ENCODE results near the gene BTLA.
"Not testable (repeated sequence)": the region's sequence is repeated elsewhere in the genome, so short reads cannot be mapped to it uniquely, and the experiment has no call there.

BTLA gene

DNA sequence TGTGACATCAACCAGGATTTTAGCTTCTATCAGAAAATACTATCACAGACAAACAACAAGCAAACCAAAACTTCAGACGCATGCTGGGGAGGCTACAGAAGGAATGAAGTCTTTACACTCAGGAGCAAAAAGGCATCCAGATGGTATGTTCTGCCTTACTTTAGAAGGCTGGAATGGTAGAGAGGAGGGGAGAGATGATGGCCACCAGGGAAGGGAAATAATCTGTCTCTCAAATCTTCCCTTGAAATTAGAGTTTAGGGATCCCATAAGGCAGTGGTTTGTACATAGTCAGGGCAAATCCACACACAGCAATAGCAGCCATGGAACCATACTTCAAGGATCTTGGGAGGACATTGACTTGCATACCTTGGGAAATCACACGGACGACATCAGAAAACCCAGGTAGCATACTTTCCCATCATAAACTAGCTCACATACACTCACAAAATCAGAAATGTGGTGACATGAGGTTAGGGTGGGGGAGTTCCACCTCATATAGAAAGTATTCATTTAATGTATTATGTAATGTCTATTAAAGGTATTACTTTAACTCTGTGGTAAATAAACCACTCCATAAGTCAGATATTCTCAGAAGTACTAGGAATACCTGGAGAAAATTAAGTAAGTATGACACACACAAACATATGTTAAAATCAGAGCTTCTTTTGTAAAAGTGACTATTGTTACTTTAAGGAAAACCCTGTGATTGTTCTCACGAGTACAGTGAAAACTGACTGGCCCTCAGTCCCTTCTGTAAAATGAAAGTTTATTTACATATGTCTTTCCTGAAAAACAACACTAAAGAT is 9.4 kb downstream of the BTLA start:
- DNase-seq: no peak

DNA sequence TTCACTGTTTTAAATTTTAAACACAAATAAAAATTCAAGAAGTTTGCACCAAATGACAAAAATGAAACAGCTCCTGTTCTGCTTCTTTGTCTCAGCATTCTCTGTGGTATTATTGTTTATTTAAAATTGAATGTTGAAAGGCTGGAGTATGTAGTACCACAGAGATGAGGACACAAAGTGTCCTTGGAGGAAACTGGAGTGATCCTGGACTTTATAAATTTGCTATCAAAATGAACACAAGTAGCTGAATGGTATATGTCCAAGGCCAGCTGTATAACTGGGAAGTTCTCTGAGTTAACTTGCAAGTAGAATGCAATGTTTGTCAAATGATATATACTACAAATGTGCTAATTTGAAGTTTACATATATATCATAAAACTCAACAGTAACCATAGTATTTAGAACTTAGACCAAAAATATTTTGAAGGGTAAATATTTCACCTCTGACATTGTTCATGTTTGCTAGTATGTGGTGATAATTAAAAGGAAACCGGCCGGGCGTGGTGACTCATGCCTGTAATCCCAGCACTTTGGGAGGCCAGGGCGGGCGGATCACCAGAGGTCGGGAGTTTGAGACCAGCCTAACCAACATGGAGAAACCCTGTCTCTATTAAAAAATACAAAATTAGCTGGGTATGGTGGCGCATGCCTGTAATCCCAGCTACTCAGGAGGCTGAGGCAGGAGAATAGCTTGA is 12.3 kb downstream of the BTLA start:
- DNase-seq: no peak

- DNase-seq: no peak
Measured at GRCh38 chr3:112484352-112484751, 14.9 kb downstream of the BTLA start.

DNA sequence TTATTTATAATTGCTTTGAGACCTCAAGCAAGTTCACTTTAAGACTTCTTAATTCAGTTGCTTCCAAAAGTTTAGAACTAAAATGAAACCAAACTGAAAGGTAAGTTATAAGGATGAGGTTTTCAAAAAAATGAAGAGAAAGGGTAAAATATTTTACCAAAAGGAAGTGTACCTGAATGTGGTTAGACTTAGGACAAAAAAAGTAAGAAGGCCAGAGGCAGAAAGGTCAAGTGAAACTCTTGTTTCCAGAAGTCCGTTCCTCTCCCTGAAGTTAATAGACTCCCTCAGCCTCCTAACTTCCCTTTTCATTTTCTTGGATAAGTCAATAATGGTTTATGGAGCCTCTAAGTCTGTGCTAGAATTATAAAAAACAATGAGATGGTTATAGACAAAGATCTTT is 16.6 kb downstream of the BTLA start:
- no peak for DNase-seq

- no peak for DNase-seq
Measured at GRCh38 chr3:112481302-112481721, 18.0 kb downstream of the BTLA start.

GRCh38 chr3:112477891-112478290 is 21.4 kb downstream of the BTLA start:
- DNase-seq: no peak

DNA sequence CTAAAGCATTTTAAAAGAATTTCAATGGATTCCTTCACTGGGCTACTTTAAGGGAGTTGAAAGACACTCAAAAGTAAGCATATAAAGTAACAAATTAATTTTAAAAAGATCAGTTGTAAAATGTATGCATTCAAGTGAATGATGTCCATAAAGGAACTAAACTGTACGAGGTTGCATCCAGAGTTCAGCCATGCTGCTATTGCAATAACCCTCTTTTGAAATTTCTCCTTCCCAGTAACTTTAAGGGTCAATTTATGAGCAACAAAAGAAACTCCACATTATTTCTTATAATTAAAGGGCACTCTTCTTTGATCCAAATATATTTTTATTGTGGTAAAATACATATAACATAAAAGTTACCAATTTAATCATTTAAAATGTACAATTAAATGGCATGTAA is 22.9 kb downstream of the BTLA start:
- no peak for DNase-seq

DNA sequence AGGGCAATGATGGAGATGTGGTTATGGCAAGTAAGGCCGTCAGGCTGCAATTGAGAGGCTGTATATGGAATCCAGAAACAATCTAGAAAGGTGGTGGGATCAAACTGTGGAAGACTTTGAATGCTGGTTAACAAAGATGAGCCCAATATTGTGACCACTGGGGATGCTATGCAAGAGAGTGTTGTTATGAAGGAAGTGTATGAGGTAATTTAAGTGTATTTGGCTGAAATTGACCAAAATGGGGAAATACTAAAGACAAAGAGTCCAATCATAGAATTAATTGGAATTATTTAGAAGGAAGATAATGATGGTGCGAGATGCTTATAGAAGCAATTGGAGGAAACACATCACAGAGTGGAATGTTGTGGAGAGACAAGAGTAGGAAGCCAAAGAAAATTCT is 24.5 kb downstream of the BTLA start:
- DNase-seq: no peak

DNA sequence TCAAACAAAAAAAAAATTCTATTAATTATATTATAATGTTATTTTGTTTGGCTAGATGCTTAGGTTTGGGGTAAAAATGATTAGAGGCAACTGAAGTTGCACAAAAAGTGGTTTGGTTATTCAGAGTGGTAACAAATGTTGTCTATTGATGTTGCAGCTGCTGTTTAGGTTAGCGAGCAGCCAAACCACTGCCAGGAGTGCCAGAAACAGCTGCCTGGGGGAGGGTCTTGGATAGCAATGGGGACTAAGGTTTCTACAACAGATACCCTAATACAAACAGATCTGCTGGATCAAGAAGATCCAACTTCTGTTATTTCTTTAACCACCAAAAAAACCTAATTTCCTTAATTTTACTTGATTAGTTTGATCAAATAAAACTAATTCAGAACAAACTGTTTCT is 26.6 kb downstream of the BTLA start:
- no peak for DNase-seq

GRCh38 chr3:112471596-112472325 is 27.5 kb downstream of the BTLA start:
- DNase-seq: no peak

DNA sequence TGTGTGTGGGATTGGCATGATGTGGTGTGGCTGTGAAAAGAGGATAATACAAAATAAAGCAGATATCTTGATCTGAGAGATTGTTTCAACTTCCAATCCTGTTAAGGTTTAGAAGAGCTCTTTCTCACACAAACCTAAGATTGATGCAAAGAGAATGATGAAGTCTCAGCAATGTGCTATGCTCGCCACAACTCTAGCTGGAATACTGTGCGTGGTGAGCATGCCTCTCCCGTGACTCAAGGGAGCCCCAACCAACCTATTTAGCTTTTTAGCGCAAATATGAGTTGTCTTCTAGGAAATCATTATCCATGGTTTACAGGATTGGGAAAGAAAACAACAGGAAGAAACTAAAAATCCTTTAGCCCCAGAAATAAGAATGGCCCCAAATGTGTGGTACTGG is 28.5 kb downstream of the BTLA start:
- no peak for DNase-seq

DNA sequence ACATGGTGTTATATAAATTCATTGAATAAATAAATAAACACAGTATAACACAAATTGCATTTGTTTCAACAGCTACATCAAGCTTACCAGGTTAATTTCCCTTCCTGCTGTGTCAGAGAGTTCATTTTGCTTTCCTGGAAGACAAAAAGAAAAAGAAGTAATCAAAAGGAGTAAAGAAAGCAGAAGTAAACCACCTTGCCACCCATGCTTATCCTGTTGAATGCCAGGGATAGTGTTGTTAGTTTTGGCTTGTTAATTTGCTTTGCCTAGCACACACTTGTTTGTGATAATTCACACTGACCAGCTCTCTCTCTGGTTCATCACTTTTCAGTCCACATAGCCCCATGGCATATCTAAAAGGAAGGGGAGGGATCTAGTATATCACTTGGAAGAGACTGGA is 29.6 kb downstream of the BTLA start:
- no peak for DNase-seq

GRCh38 chr3:112467539-112467938 is 31.7 kb downstream of the BTLA start:
- no peak for DNase-seq

- DNase-seq: no peak
Measured at GRCh38 chr3:112466020-112466419, 33.3 kb downstream of the BTLA start.

GRCh38 chr3:112464264-112464663 is 35.0 kb downstream of the BTLA start:
- DNase-seq: peak; percentile 34

- DNase-seq: no peak
Measured at GRCh38 chr3:112463250-112463649, 36.0 kb downstream of the BTLA start.

DNA sequence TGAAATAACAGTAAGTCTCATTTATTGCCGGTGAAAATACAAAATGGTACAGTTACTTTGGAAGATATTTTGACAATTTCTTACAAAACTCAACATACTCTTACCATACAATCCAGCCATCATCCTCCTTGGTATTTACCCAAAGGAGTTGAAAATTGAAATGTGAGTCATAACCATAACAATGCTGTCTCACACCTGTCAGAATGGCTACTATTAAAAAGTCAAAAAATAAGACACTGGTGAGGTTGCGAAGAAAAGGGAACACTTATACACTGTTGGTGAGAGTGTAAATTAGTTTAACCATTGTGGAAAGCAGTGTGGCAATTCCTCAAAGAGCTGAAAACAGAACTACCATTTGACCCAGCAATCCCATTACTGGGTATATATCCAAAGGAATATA is 37.5 kb downstream of the BTLA start:
- not testable (repeated sequence) for DNase-seq

GRCh38 chr3:112460519-112461195 is 38.6 kb downstream of the BTLA start:
- no peak for DNase-seq

GRCh38 chr3:112459750-112460149 is 39.5 kb downstream of the BTLA start:
- DNase-seq: no peak

DNA sequence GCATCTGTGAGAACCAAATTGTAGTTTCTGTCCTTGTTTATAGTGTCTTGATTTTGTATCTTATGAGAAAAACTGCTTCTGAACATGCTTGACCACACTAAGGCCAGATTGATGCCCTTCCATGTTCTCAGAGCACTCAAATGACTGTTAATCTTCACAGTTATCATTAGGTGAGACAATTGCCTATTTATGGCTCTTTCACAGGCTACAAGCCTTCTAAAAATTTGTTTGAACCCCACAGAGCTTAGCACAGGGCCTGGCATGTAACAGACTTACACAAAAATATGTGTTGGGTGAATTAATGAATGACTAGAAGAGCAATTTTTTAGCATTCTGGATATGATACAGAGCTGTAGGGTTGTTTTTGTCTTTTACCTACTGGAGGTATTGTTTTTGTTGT is 43.1 kb downstream of the BTLA start:
- DNase-seq: no peak

GRCh38 chr3:112448939-112449338 is 50.3 kb downstream of the BTLA start:
- DNase-seq: no peak

DNA sequence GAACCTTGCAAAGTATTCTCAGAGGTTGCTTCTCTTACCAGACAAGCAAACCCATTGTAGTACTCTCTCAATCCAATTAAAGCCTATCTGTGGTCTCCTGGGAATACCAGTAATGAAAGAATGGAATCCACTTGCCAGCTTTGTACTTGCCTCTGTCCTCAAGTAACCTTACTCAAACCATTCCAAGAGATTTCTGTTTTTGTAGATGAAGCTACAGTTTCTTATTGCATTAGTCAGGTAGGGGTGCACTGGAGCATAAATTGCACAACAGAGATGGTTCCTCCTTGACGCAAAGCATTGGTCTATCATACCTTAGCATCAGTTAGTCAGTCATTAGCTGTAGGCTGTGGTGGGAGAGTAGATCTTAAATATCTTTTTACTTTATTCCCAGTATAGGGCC is 52.9 kb downstream of the BTLA start:
- DNase-seq: no peak

DNA sequence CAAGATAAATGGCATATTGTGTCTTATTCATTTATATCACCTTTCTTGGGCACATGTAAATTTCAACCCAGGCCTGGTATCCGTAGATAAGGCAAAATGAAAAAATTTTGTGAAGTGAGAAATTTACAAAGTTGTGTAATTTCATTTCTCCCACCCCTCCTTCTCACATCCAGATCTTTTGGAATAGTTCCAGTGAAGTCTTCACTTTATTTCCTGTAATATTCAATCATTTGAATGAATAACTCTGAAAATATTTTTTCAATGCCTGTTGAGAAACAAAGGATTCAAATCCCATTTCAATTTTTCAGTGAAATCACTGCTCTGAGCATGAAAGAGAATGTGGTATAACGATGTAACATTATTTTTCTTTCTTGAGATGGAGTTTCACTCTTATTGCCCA is 53.4 kb downstream of the BTLA start:
- no peak for DNase-seq

Measured in KG1 (cell line).